Activated T-cell treated with anti-CD3 and anti-CD28 coated beads, Interleukin-2, amount 50 U/mL, for 72 hours (primary cell): ENCODE results near the gene MYH11. TPM values are rescaled to one million over a fixed set of nuclear protein-coding genes. Genes with fewer than 3 reads are reported as not detected.
"Not testable (repeated sequence)": the region's sequence is repeated elsewhere in the genome, so short reads cannot be mapped to it uniquely, and the experiment has no call there.

Source experiments
- ATAC-seq, 2 donors: fragments of 150-1000 bp; cut with Tn5 transposase; replicated peaks in 1 of 2; 2 replicates each; pipeline ENCODE4 v1.10.0; 2021; ENCODE audit warnings: moderate library complexity in 2 of 2, mild to moderate bottlenecking in 1 of 2
- DNase-seq, 2 donors: peaks; one replicate each; pipeline ENCODE4 v3.0.0; 2021 to 2022; ENCODE audit warnings: mixed read lengths in 1 of 2
- H3K27ac Mint-ChIP-seq: one replicate; pipeline ENCODE4 v1.8.0; 2022; ENCODE audit warnings: mild to moderate bottlenecking, moderate library complexity, mixed read lengths
- H3K27me3 Mint-ChIP-seq: one replicate; pipeline ENCODE4 v1.8.0; 2022; ENCODE audit warnings: low read depth, mixed read lengths
- H3K36me3 Mint-ChIP-seq, 2 donors: one replicate each; pipeline ENCODE4 v1.8.0; 2022; ENCODE audit warnings: mixed read lengths in 2 of 2, mild to moderate bottlenecking in 1 of 2; ENCODE audit not compliant: insufficient read depth in 2 of 2
- H3K4me1 Mint-ChIP-seq: one replicate; pipeline ENCODE4 v1.8.0; 2022; ENCODE audit warnings: low read depth, mixed read lengths
- H3K4me3 Mint-ChIP-seq, 2 donors: one replicate each; pipeline ENCODE4 v1.8.0; 2022; ENCODE audit warnings: mild to moderate bottlenecking in 2 of 2, mixed read lengths in 2 of 2, moderate library complexity in 2 of 2
- H3K9me3 Mint-ChIP-seq, 2 donors: one replicate each; pipeline ENCODE4 v1.8.0; 2022; ENCODE audit warnings: mixed read lengths in 2 of 2
- total RNA-seq, 2 donors: library from RNA; stranded (reverse); gene quantifications; one replicate each; pipeline ENCODE4 v1.2.3, GENCODE V29; 2022

Gene MYH11
- total RNA-seq, 2 donors from 2014 or later = not detected

DNA sequence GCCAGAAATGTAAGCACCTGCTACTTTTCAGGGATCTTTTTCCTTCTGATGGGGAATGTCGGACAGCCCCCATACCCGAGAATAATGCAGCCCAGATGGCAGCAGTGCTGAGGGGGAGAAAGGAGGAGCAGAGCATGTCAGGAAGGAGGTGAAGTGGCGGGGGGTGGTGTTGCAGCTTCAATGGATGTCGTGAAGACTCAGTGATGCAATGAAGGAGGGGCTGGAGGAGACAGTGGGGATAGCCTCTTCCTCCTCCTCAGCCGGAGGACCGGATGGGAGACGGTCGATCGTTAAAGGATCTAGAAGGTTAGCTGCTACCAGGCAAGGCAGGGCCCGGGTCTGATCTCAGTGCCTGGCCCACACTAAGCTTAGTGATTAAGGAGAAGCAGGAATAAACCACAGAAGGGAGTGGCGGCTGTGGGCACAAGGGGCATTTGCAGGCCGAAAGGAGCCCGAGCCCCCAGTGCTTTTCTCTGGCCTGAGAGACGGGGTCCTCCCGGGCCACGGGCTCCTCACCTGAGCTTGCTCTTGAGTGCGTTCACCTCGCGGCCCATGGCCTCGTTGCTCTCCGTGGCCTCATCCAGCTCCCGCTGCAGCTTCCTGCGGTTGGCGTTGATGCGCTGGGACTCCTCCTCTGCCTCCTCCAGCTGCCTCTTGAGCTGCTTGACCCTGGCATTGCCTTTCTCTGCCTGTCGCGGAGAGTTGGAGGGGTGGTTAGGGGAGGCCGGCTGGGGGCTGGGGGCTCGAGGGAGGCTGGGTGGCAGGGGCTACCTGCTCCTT, 142.2 kb downstream of the MYH11 start:
- Mint-ChIP-seq H3K4me3 (no peak overlapping the region), H3K27me3 (no peaks in the 10 kb centered on the region), H3K4me1 (no peaks in the 10 kb centered on the region), H3K36me3 (peaks cover 3 to 9% of the 10 kb centered on the region in 2 donors), H3K27ac (no peak overlapping the region), H3K9me3 (no peaks in the 10 kb centered on the region)
- DNase-seq (no peak), ATAC-seq (no peak)

DNA sequence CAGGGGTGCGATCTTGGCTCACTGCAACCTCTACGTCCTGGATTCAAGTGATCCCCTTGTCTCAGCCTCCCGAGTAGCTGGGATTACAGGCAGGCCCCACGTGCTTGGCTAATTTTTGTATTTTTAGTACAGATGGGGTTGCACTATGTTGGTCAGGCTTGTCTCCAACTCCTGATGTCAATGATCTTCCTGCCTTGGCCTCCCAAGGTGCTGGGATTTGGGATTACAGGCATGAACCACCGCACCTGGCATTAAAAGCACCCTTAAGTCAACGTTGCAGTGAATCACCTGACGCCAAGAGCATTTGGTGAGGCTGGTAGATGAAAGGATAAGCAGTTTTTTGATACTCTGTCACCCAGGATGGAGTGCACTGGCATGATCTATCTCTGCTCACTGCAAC, 147.8 kb downstream of the MYH11 start:
- H3K27ac Mint-ChIP-seq = no peak overlapping the region
- H3K9me3 Mint-ChIP-seq = no peaks in the 10 kb centered on the region
- no peak for ATAC-seq
- no peak overlapping the region for H3K4me3 Mint-ChIP-seq
- DNase-seq = no peak
- no peaks in the 10 kb centered on the region for H3K27me3 Mint-ChIP-seq
- peaks cover 7% of the 10 kb centered on the region for H3K4me1 Mint-ChIP-seq
- H3K36me3 Mint-ChIP-seq = peaks cover 2 to 10% of the 10 kb centered on the region in 2 donors

DNA sequence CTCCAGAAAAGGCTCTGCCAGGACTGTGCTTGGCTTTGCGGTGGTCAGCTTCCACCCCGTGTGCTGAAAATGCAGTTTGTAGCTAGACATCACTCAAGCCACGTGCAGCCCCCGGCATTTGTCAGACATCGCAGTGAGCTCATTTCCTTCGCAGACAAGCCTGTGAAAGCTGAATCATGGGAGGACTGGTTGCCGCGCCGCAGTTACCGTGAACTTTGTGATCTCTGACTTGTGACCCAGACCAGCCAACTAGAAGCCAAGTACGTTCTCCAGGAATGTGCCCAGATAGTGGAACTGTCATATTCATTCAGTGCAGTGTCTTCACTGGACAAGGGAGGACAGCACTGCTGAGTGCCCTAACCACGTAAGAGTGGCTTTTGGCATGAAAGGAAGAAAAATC, 148.7 kb downstream of the MYH11 start:
- peaks cover 16% of the 10 kb centered on the region for H3K4me1 Mint-ChIP-seq
- no peak for DNase-seq
- no peaks in the 10 kb centered on the region for H3K27me3 Mint-ChIP-seq
- H3K27ac Mint-ChIP-seq = no peak overlapping the region
- no peak for ATAC-seq
- no peak overlapping the region for H3K4me3 Mint-ChIP-seq
- H3K9me3 Mint-ChIP-seq = no peaks in the 10 kb centered on the region
- H3K36me3 Mint-ChIP-seq = peaks cover 2 to 7% of the 10 kb centered on the region in 2 donors

DNA sequence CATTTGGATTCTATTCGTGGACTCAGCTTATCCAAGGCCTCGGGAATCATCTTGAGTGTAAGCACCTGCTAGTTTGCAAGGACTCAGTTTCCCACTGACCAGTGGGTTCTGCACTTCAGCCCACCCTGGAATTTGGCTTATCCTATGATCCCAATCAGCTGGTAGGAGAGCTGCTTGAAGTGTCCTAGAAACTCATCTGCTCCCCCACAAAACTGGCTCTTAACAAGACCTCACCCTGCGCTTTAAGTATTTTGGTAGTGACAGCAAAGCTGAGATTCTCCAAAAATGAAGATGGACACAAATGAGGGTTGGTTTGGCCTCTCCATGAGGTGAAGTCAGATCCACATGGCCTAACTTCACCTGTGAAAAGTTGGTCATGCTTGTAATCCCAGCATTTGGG, 149.5 kb downstream of the MYH11 start:
- ATAC-seq (no peak), DNase-seq (no peak)
- peaks cover 21% of the 10 kb centered on the region for H3K4me1 Mint-ChIP-seq
- no peak overlapping the region for H3K27ac Mint-ChIP-seq
- H3K27me3 Mint-ChIP-seq = no peaks in the 10 kb centered on the region
- H3K36me3 Mint-ChIP-seq = peaks cover 2 to 6% of the 10 kb centered on the region in 2 donors
- H3K4me3 Mint-ChIP-seq = no peak overlapping the region
- no peaks in the 10 kb centered on the region for H3K9me3 Mint-ChIP-seq

DNA sequence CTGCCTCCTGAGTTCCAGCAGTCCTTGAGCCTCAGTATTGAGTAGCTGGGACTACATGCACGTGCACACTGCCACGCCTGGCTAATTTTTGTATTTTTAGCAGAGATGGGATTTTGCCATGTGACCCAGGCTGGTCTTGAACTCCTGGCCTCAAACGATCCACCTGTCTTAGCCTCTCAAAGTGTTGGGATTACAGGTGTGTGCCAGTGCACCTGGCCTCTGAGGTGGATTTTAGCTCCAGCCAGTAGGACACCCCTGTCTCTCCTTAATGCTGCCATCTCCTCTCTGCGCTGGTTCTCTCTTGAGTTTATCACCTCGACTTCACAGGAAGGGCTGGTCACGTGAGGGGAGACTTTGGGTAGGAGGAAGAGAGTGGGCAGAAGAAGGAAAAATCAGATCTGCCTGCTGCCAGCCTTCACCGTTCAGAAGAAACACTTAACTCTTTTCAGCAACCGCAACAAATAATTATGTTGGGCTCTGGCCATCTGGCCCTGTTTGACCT, 151.7 kb downstream of the MYH11 start:
- H3K27me3 Mint-ChIP-seq = no peaks in the 10 kb centered on the region
- H3K4me1 Mint-ChIP-seq = peaks cover 21% of the 10 kb centered on the region
- H3K27ac Mint-ChIP-seq = no peak overlapping the region
- H3K9me3 Mint-ChIP-seq = no peaks in the 10 kb centered on the region
- peaks cover 4 to 6% of the 10 kb centered on the region in 2 donors for H3K36me3 Mint-ChIP-seq
- no peak for DNase-seq
- ATAC-seq = no peak
- no peak overlapping the region for H3K4me3 Mint-ChIP-seq

DNA sequence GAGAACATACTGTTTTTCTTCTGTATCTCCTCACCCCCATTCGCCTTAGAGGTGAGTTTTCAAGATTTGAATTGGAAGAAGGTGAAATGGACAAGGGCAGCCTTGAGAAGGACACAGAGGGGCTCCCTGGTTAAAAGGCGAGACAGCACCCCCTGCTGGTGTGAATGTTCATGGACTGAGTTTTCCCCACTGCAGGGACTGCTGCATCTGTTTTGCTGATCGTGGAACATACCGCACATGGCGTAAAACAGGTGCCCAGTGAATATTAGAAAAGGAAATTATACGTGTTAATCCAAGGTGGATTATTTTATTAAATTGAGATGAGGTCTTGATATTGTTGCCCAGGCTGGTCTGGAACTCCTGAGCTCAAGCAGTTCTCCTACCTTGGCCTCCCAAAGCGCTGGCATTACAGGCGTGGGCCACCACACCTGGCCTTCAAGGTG, 152.3 kb downstream of the MYH11 start:
- no peaks in the 10 kb centered on the region for H3K27me3 Mint-ChIP-seq
- ATAC-seq (peak; percentile 74), DNase-seq (peak; percentile 71 to 80)
- peak overlapping the region; percentile 82 for H3K27ac Mint-ChIP-seq
- H3K36me3 Mint-ChIP-seq = peaks cover 4 to 6% of the 10 kb centered on the region in 2 donors
- H3K9me3 Mint-ChIP-seq = no peaks in the 10 kb centered on the region
- no peak overlapping the region for H3K4me3 Mint-ChIP-seq
- peaks cover 21% of the 10 kb centered on the region for H3K4me1 Mint-ChIP-seq

DNA sequence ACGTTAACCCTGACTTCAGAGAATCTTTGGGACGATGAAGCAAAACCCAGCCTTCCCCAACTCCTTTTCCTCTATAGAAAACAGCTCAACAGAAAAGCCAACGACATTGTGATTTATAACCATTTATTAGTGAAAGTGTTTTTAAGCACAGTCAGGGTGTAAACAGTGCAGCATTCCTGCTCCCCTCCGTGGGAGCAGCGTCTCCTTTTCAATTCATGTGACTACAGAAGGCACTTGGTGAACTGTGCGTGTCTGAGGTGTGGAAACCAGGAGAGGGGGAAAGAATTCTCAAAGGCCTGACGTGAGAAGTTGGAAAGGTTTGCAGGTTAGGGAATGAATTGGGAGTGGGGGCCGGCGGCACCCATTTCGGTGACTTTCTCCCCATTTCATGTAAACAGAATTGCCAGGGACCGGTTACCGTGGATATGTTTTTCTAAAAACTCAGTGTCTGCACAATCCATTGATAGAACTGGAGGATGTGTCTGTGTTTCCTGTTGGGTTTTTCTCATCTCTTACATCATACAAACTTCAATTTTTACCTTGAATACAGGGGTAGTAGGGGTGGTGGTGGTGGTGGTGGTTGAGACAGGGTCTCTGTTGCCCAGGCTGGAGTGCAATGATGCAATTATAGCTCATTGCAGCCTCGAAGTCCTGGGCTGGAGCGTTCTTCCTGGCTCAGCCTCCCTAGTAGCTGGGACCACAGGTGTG, 153.6 kb downstream of the MYH11 start:
- Mint-ChIP-seq H3K4me3 (no peak overlapping the region), H3K4me1 (peaks cover 21% of the 10 kb centered on the region), H3K36me3 (peaks cover 4 to 7% of the 10 kb centered on the region in 2 donors), H3K27me3 (no peaks in the 10 kb centered on the region), H3K27ac (peak overlapping the region; percentile 82), H3K9me3 (no peaks in the 10 kb centered on the region)
- ATAC-seq = no peak
- DNase-seq = no peak

DNA sequence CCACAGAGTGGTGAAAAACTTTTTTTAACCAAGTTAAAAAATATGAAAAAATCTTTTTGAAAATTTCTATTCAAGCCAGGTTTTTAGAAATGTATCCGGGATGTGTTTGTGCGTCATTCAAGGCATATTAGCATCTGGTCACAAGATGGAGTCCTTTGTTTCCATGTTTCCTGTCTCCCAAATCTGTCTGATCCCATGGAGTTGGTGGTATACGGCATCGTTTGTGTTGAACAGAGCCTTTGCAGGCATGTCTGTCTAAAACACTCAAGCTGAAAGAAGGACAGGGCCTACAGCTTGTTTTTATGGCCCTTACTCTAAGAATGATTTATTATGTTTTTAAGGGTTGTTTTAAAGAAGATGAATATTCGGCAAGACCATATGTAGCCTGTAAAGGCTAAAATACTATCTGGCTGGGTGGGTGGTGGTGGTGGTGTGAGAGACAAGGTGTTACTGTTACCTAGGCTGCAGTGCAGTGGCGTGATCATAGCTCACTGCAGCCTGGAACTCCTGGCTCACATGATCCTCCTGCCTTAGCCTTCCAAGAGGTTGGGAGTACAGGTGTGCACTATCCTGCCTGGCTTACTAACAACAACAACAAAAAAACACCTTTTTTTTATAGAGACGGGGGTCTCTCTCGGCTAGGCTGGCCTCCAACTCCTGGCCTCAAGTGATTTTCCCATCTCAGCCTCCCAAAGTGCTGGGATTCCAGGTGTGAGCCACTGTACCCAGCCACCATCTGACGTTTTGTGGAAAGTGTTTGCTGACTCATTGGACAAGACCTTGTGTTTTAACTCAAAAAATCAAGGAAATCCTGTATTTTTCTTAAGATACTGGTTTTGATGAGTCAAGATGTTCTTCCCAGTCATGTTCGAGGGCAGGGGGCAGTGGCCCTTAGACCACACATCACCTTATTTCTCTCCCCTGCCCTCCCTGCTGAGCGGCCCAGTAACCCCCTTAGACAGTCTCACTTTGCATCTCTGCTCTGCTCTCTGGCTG, 154.6 kb downstream of the MYH11 start:
- Mint-ChIP-seq H3K4me1 (peaks cover 21% of the 10 kb centered on the region), H3K27ac (peak overlapping the region; percentile 45), H3K27me3 (no peaks in the 10 kb centered on the region), H3K36me3 (peaks cover 4 to 7% of the 10 kb centered on the region in 2 donors), H3K9me3 (no peaks in the 10 kb centered on the region), H3K4me3 (no peak overlapping the region)
- ATAC-seq (peak in 1 of 2 donors; percentile 48), DNase-seq (no peak)

DNA sequence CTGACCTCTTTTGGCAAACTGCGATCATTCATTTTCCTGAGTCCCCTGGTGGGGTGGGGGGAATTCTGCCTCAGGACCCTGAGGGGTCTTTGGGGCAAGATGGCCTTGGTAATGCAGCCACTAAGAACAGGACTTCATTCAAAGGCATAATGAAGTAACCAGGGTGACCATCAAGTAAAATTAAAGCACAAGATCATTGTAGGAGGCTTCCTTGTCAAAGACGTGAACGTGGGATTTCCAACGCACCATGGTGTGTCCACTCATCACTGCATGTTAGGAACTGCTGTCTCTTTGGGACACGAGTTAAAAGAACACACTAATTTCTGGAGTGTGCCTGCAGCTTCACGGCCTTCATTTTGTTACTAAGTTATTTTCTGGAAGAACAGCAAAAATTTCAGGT, 155.5 kb downstream of the MYH11 start:
- no peaks in the 10 kb centered on the region for H3K27me3 Mint-ChIP-seq
- ATAC-seq (no peak), DNase-seq (no peak)
- H3K36me3 Mint-ChIP-seq = peaks cover 4 to 7% of the 10 kb centered on the region in 2 donors
- H3K4me1 Mint-ChIP-seq = peaks cover 21% of the 10 kb centered on the region
- H3K27ac Mint-ChIP-seq = no peak overlapping the region
- no peak overlapping the region for H3K4me3 Mint-ChIP-seq
- H3K9me3 Mint-ChIP-seq = no peaks in the 10 kb centered on the region

DNA sequence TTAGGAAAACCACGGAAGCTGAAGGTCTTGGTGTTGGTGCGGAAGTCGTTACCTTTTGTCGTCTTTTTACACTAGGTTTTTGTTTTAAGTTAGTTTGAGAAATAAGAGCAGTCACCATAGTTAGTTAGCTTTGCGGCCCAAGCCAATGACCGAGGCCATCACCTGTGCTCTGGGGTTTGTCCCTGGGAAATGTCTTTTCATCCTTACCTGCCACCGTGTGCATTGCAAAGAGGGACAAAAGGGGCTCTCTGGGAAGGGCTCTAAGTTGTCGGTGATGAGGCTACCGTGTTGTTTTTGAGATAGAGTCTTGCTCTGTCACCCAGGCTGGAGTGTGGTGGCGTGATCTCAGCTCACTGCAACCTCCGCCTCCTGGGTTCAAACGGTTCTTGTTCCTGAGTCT, 157.0 kb downstream of the MYH11 start:
- Mint-ChIP-seq H3K4me1 (peaks cover 21% of the 10 kb centered on the region), H3K4me3 (no peak overlapping the region), H3K27ac (no peak overlapping the region), H3K9me3 (no peaks in the 10 kb centered on the region), H3K27me3 (no peaks in the 10 kb centered on the region), H3K36me3 (peaks cover 4 to 12% of the 10 kb centered on the region in 2 donors)
- DNase-seq = no peak
- no peak for ATAC-seq

DNA sequence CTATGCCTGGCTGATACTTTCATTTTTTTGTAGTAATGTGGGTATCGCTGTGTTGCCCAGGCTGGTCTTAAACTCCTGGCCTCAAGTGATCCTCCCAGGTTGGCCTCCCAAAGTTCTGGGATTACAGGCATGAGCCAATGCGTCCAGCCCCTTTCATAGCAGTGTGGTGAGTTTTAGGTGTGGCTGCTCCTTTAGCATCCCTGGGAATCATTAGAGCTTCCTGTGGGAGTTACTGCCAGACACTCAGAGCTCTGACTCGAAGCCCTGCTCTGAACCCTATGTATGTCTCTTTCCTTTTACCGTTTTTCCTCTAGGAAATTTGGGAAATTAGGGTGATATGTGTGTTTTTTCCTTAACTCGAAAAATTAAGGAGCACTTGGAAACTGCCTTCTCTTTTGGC, 162.3 kb downstream of the MYH11 start:
- H3K9me3 Mint-ChIP-seq = no peaks in the 10 kb centered on the region

DNA sequence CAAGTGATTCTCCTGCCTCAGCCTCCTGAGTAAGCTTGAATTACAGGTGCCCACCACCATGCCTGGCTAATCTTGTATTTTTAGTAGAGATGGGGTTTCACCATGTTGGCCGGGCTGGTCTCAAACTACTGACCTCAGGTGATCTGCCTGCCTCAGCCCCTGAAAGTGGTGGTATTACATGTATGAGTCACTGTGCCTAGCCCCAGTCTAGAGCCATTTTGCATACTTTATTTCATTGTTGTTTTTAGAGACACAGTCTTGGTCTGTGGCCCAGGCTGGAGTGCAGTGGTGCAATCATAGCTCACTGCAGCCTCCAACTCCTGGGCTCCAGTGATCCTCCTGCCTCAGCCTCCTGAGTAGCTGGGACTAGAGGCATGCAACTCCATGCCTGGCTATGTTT, 164.3 kb downstream of the MYH11 start:
- DNase-seq, H3K4me1 Mint-ChIP-seq, H3K27me3 Mint-ChIP-seq, ATAC-seq, H3K9me3 Mint-ChIP-seq, H3K4me3 Mint-ChIP-seq: not testable (repeated sequence)
- peak overlapping the region; percentile 11 for H3K27ac Mint-ChIP-seq
- peaks cover 9 to 37% of the 10 kb centered on the region in 2 donors for H3K36me3 Mint-ChIP-seq

More for the DNA sequence above, 162.3 kb downstream of the MYH11 start:
- Mint-ChIP-seq H3K4me3 (no peak overlapping the region), H3K36me3 (peaks cover 5 to 29% of the 10 kb centered on the region in 2 donors), H3K27me3 (no peaks in the 10 kb centered on the region), H3K27ac (no peak overlapping the region), H3K4me1 (no peaks in the 10 kb centered on the region)
- no peak for ATAC-seq
- DNase-seq = no peak
